Hematopoietic multipotent progenitor cell (in vitro differentiated cells): ENCODE measurements around the gene NEURL2. TPM values are rescaled to one million over a fixed set of nuclear protein-coding genes. Genes with fewer than 3 reads are reported as not detected.

Experiments
- DNase-seq, 3 donors: peaks; one replicate each; pipeline ENCODE4 v3.0.0-alpha.2; 2011 to 2015; ENCODE audit warnings: low read depth in 2 of 3, low spot score in 2 of 3
- total RNA-seq: library from RNA; depleted of rRNA; stranded (reverse); fragments of >200 nt; gene quantifications from one replicate; pipeline ENCODE4 v1.2.3, GENCODE V29; 2012

The NEURL2 gene
- total RNA-seq, 1 donor, result 21.5 TPM

GRCh38 chr20:45920462-45921336 lies 29.7 kb upstream of the NEURL2 start:
- no peak for DNase-seq

- DNase-seq, result no peak
These were observed 28.8 kb upstream of the NEURL2 start for GRCh38 chr20:45919542-45920399.

- no peak for DNase-seq
These were observed 27.9 kb upstream of the NEURL2 start for GRCh38 chr20:45918779-45919537.

- DNase-seq, result no peak
These were observed 27.3 kb upstream of the NEURL2 start for GRCh38 chr20:45918182-45918737.

GRCh38 chr20:45917790-45918141 lies 26.8 kb upstream of the NEURL2 start:
- DNase-seq, result no peak

- no peak for DNase-seq
These were observed 22.1 kb upstream of the NEURL2 start for GRCh38 chr20:45913116-45913515.

GRCh38 chr20:45912344-45912682 lies 21.3 kb upstream of the NEURL2 start:
- DNase-seq, result no peak

- DNase-seq, result peak in 2 of 3 donors; percentile 78 to 82
These were observed 20.7 kb upstream of the NEURL2 start, which contains the start of gene PLTP for GRCh38 chr20:45911486-45912343. Gene PLTP, minus strand, starts transcription at chr20:45912155. Its CDS starts 703 bp downstream, at chr20:45911452.

- peak; percentile 47 to 100 (median 99) for DNase-seq
These were observed 19.9 kb upstream of the NEURL2 start for GRCh38 chr20:45910670-45911485.

- no peak for DNase-seq
These were observed 19.0 kb upstream of the NEURL2 start for GRCh38 chr20:45909817-45910669.

- no peak for DNase-seq
These were observed 18.4 kb upstream of the NEURL2 start for GRCh38 chr20:45909336-45909808.

GRCh38 chr20:45908084-45908483 lies 17.1 kb upstream of the NEURL2 start:
- DNase-seq, result no peak

- DNase-seq, result no peak
These were observed 16.4 kb upstream of the NEURL2 start for GRCh38 chr20:45907219-45907948.

- DNase-seq, result no peak
These were observed 14.6 kb upstream of the NEURL2 start for GRCh38 chr20:45905505-45906079.

- no peak for DNase-seq
These were observed 13.8 kb upstream of the NEURL2 start for GRCh38 chr20:45904583-45905504.
